Measurements from ENCODE around the gene PADI6.
"Not testable (repeated sequence)": the region's sequence is repeated elsewhere in the genome, so short reads cannot be mapped to it uniquely, and the experiment has no call there.

Gene PADI6

DNA sequence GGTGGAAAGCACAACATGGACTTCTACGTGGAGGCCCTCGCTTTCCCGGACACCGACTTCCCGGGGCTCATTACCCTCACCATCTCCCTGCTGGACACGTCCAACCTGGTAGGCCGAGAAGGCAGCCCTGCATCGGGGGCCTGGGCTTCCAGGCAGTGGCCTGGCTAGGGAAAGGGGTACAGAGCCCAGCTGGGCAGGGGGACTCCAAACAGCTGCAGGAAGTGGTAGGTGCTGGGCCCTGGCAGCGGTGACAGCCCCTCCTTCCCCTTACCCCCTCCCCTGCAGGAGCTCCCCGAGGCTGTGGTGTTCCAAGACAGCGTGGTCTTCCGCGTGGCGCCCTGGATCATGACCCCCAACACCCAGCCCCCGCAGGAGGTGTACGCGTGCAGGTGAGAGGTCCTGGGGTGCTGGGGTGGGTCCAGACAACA lies 30.0 kb upstream of the PADI6 start:
- Histone ChIP-seq H3K9me2 (replicated peaks; ENCODE audit: control insufficient read depth, low read length) (no peaks in the 10 kb centered on the region), H3K4me2 (ENCODE audit: low read length) (no peak overlapping the region), H4K20me1 (ENCODE audit: control insufficient read depth, insufficient read depth, low read depth, low read length) (no peaks in the 10 kb centered on the region), H3K27ac (ENCODE audit: low read depth, low read length) (no peak overlapping the region), H3K4me3 (ENCODE audit: low read length) (no peak overlapping the region), H3K36me3 (ENCODE audit: control insufficient read depth, low read length) (no peaks in the 10 kb centered on the region), H3K79me2 (ENCODE audit: control insufficient read depth, low read length) (no peaks in the 10 kb centered on the region), H3K9me3 (ENCODE audit: control insufficient read depth, insufficient read depth, low read length) (no peaks in the 10 kb centered on the region), H3K4me1 (ENCODE audit: control insufficient read depth, low read length) (no peaks in the 10 kb centered on the region), H3F3A (ENCODE audit: control insufficient read depth, insufficient read depth) (no peaks in the 10 kb centered on the region), H3K27me3 (ENCODE audit: control insufficient read depth, low read length) (no peaks in the 10 kb centered on the region)
- no peak for TF ChIP-seq EZH2phosphoT487 (IDR thresholded peaks at IDR 0.05; ENCODE audit: borderline replicate concordance, low read length)
- TF ChIP-seq, protein P1, sequence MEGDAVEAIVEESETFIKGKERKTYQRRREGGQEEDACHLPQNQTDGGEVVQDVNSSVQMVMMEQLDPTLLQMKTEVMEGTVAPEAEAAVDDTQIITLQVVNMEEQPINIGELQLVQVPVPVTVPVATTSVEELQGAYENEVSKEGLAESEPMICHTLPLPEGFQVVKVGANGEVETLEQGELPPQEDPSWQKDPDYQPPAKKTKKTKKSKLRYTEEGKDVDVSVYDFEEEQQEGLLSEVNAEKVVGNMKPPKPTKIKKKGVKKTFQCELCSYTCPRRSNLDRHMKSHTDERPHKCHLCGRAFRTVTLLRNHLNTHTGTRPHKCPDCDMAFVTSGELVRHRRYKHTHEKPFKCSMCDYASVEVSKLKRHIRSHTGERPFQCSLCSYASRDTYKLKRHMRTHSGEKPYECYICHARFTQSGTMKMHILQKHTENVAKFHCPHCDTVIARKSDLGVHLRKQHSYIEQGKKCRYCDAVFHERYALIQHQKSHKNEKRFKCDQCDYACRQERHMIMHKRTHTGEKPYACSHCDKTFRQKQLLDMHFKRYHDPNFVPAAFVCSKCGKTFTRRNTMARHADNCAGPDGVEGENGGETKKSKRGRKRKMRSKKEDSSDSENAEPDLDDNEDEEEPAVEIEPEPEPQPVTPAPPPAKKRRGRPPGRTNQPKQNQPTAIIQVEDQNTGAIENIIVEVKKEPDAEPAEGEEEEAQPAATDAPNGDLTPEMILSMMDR (IDR thresholded peaks at IDR 0.05; ENCODE audit: low read depth, low read length, poor library complexity, severe bottlenecking), result no peak

DNA sequence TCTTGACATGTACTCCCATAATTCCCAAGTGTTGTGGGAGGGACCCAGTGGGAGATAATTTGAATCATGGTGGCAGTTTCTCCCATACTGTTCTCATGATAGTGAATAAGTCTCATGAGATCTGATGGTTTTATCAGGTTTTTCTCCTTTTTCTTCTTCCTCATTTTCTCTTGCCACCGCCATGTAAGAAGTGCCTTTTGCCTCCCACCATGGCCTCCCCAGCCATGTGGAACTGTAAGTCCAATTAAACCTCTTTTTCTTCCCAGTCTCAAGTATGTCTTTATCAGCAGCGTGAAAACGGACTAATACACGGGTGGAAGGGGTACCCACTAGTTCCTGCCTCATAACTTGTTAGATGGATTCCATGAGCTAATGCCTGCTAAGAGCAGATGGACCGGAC lies 26.5 kb upstream of the PADI6 start:
- H3K4me3 ChIP-seq (ENCODE audit: low read length); H3K36me3 ChIP-seq (ENCODE audit: control insufficient read depth, low read length); H3K79me2 ChIP-seq (ENCODE audit: control insufficient read depth, low read length); H3F3A ChIP-seq (ENCODE audit: control insufficient read depth, insufficient read depth); H3K27ac ChIP-seq (ENCODE audit: low read depth, low read length); H4K20me1 ChIP-seq (ENCODE audit: control insufficient read depth, insufficient read depth, low read depth, low read length); H3K27me3 ChIP-seq (ENCODE audit: control insufficient read depth, low read length); H3K4me2 ChIP-seq (ENCODE audit: low read length); H3K4me1 ChIP-seq (ENCODE audit: control insufficient read depth, low read length); H3K9me3 ChIP-seq (ENCODE audit: control insufficient read depth, insufficient read depth, low read length); H3K9me2 ChIP-seq (replicated peaks; ENCODE audit: control insufficient read depth, low read length): not testable (repeated sequence)

DNA sequence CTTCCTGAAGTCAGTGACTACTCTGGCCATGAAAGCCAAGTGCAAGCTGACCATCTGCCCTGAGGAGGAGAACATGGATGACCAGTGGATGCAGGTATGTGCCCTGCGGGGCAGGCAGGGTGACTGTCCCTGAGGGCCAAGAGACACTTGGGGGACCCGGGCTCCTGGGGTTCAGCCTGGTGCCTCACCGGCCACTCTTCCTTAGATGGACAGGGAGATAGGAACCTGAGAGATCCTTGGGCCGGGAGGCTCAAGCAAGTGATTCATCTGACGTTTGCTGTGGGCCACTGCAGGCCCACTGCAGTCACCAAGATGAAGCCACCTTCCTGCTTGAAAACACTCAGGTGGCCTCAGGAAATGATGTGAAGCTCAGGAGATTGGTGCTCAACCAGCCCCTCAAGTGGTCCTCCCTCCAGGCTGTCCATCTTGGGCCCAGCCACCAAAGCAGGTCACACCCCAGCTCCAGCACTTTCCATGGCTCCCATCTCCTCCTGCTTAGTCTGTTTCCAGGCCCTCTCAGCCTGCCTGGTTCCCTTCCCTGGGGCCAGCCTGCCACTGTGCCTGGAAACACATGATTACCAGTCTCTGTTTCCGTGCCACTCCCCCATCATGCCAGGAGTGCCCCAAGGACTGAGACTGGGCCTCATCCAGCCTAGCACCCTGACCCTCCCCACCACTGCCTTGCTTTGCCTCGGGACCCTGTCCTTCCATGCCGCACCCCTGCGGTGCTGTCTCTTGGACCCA lies 25.8 kb upstream of the PADI6 start:
- no peaks in the 10 kb centered on the region for H3F3A ChIP-seq (ENCODE audit: control insufficient read depth, insufficient read depth)
- no peaks in the 10 kb centered on the region for H3K9me2 ChIP-seq (replicated peaks; ENCODE audit: control insufficient read depth, low read length)
- TF ChIP-seq, protein P1 (IDR thresholded peaks at IDR 0.05; ENCODE audit: low read depth, low read length, poor library complexity, severe bottlenecking), result no peak
- no peak for TF ChIP-seq EZH2phosphoT487 (IDR thresholded peaks at IDR 0.05; ENCODE audit: borderline replicate concordance, low read length)
- H3K79me2 ChIP-seq (ENCODE audit: control insufficient read depth, low read length), result no peaks in the 10 kb centered on the region
- no peak overlapping the region for H3K4me3 ChIP-seq (ENCODE audit: low read length)
- H4K20me1 ChIP-seq (ENCODE audit: control insufficient read depth, insufficient read depth, low read depth, low read length), result no peaks in the 10 kb centered on the region
- H3K4me2 ChIP-seq (ENCODE audit: low read length), result no peak overlapping the region
- no peak overlapping the region for H3K27ac ChIP-seq (ENCODE audit: low read depth, low read length)
- H3K9me3 ChIP-seq (ENCODE audit: control insufficient read depth, insufficient read depth, low read length), result no peaks in the 10 kb centered on the region
- no peaks in the 10 kb centered on the region for H3K36me3 ChIP-seq (ENCODE audit: control insufficient read depth, low read length)
- peaks cover 7% of the 10 kb centered on the region; the same call in 1 of the 2 replicates for H3K27me3 ChIP-seq (ENCODE audit: control insufficient read depth, low read length)
- H3K4me1 ChIP-seq (ENCODE audit: control insufficient read depth, low read length), result no peaks in the 10 kb centered on the region

DNA sequence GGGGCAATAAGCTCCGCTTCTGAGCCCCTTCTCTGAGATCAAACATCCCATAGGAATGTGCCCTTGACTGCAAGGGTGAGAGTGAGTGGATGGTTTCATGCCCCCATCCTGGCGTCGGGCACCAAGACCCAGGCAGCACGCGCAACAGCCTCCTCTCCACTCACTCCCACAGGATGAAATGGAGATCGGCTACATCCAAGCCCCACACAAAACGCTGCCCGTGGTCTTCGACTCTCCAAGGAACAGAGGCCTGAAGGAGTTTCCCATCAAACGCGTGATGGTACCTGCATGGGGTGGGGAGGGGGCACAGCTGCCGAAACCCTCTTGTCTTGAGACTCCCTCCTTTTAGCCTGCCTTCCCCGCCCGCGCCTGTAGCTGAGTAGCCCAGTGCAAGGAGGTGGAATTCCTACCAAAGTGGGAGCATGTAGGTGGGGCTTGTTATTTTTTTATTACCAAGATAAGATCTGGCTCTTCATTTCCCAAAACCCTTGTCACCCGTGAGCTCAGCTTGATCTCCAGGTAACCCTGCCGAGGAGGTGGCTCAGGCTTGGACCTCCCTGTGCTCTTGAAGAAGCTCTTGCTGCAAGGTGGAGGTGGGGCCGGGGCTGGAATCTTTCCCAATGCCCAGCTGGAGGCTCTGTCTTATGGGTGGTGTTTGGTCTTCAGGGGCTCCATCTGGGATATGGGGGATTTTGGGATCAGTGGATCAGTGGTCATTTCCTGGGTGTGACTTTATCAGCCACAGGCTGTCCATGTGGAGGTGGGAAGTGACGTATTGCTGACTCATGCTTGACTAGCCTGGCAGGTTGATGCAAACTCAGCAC lies 24.0 kb upstream of the PADI6 start:
- Histone ChIP-seq H3K4me3 (ENCODE audit: low read length) (no peak overlapping the region), H3K27ac (ENCODE audit: low read depth, low read length) (no peak overlapping the region), H3K27me3 (ENCODE audit: control insufficient read depth, low read length) (peaks cover 7% of the 10 kb centered on the region; the same call in 1 of the 2 replicates), H4K20me1 (ENCODE audit: control insufficient read depth, insufficient read depth, low read depth, low read length) (no peaks in the 10 kb centered on the region), H3K79me2 (ENCODE audit: control insufficient read depth, low read length) (no peaks in the 10 kb centered on the region), H3F3A (ENCODE audit: control insufficient read depth, insufficient read depth) (no peaks in the 10 kb centered on the region), H3K9me2 (replicated peaks; ENCODE audit: control insufficient read depth, low read length) (no peaks in the 10 kb centered on the region), H3K36me3 (ENCODE audit: control insufficient read depth, low read length) (no peaks in the 10 kb centered on the region), H3K9me3 (ENCODE audit: control insufficient read depth, insufficient read depth, low read length) (no peaks in the 10 kb centered on the region), H3K4me1 (ENCODE audit: control insufficient read depth, low read length) (no peaks in the 10 kb centered on the region), H3K4me2 (ENCODE audit: low read length) (no peak overlapping the region)
- no peak for TF ChIP-seq EZH2phosphoT487 (IDR thresholded peaks at IDR 0.05; ENCODE audit: borderline replicate concordance, low read length)
- TF ChIP-seq, protein P1 (IDR thresholded peaks at IDR 0.05; ENCODE audit: low read depth, low read length, poor library complexity, severe bottlenecking), result no peak
